ENCODE measurements around the gene FBXL7. TPM values are rescaled to one million over a fixed set of nuclear protein-coding genes. Genes with fewer than 3 reads are reported as not detected.

The FBXL7 gene
- total and polyA plus RNA-seq, 2 of the 8 experiments (the other 6 are each of a cell fraction or from before 2014, with no cell fraction given), result 17.7 to 17.8 TPM

GRCh38 chr5:15819617-15820016, 319.6 kb downstream of the FBXL7 start:
- CTCF ChIA-PET (ENCODE audit: partially characterized antibody), result no interaction called here
- Histone ChIP-seq H3K79me1 (ENCODE audit: low read depth, low read length) (no peaks in the 10 kb centered on the region), H4K91ac (replicated peaks; ENCODE audit: insufficient read length, low read length) (no peak overlapping the region), H2AK5ac (ENCODE audit: low read depth, low read length) (no peak overlapping the region), H3K23ac (ENCODE audit: insufficient read length) (no peak overlapping the region), H3K18ac (ENCODE audit: extremely low read depth, low read length) (no peak overlapping the region), H4K8ac (ENCODE audit: extremely low read depth, insufficient read depth, low read length) (no peak overlapping the region), H4K20me1 (replicated peaks in 1 of 2; ENCODE audit: control insufficient read depth in 1 of 2, insufficient read depth in 2 of 2, low read length in 2 of 2) (no peaks in the 10 kb centered on the region), H3K4ac (replicated peaks; ENCODE audit: insufficient read length, low read depth, low read length) (no peak overlapping the region), H3K9ac (replicated peaks in 1 of 4; ENCODE audit: extremely low read depth in 1 of 4, low read depth in 3 of 4, low read length in 3 of 4) (no peak overlapping the region), H2BK120ac (replicated peaks; ENCODE audit: low read depth, low read length) (no peak overlapping the region), H3K79me2 (ENCODE audit: control insufficient read depth in 1 of 2, insufficient read depth in 2 of 2, low read length in 2 of 2) (no peaks in the 10 kb centered on the region), H3K14ac (ENCODE audit: insufficient read length) (no peak overlapping the region), H3K4me1 (replicated peaks in 1 of 4; ENCODE audit: control insufficient read depth in 3 of 4, insufficient read depth in 4 of 4, low read length in 3 of 4) (no peaks in the 10 kb centered on the region), H3K4me2 (ENCODE audit: insufficient read depth in 1 of 2, low read depth in 2 of 2, low read length in 2 of 2) (no peak overlapping the region), H3K27me3 (replicated peaks in 1 of 4; ENCODE audit: control insufficient read depth in 3 of 4, extremely low read depth in 1 of 4, insufficient read depth in 3 of 4, low read length in 3 of 4) (no peaks in the 10 kb centered on the region), H2BK20ac (ENCODE audit: low read length) (no peak overlapping the region), H3K9me3 (ENCODE audit: insufficient read depth in 2 of 2, low read depth in 1 of 2, low read length in 1 of 2) (no peaks in the 10 kb centered on the region), H4K5ac (ENCODE audit: insufficient read length, low read depth, low read length) (no peak overlapping the region), H3K27ac (ENCODE audit: low read depth, low read length) (no peak overlapping the region), H2BK12ac (ENCODE audit: low read depth, low read length) (no peak overlapping the region), H2BK15ac (ENCODE audit: low read length) (no peak overlapping the region), H2BK5ac (ENCODE audit: low read depth, low read length) (no peak overlapping the region), H3K23me2 (ENCODE audit: low read depth, low read length) (no peaks in the 10 kb centered on the region), H3K36me3 (ENCODE audit: control insufficient read depth in 2 of 4, insufficient read depth in 4 of 4, low read length in 3 of 4) (no peaks in the 10 kb centered on the region), H2AFZ (ENCODE audit: low read length) (no peak overlapping the region), H3K56ac (replicated peaks; ENCODE audit: insufficient read length, low read depth, low read length) (no peak overlapping the region), H3K4me3 (ENCODE audit: extremely low read depth in 1 of 4, insufficient read depth in 2 of 4, low read depth in 3 of 4, low read length in 4 of 4) (no peak overlapping the region)
- DNase-seq (ENCODE audit: low read depth in 1 of 2, low spot score in 2 of 2) (no peak), FAIRE-seq (no peak)
- TF ChIP-seq HDAC6 (IDR thresholded peaks at IDR 0.05; ENCODE audit: low read depth, low read length), result no peak
- POLR2A ChIA-PET (ENCODE audit: partially characterized antibody), result no interaction called here
- WGBS, 2 experiments (ENCODE audit: extremely low coverage in 1 of 2, insufficient coverage in 1 of 2, insufficient read length in 1 of 2, insufficient replicate concordance in 2 of 2, low coverage in 1 of 2, low lambda C conversion rate in 2 of 2, missing lambda C conversion rate in 1 of 2), result 88% methylated on average over 5 of the region's 5 CpGs; no CpG with 5 or more reads in 1 of the 2 experiments

Data from H1 (cell line).